DMS153 (cell line): ENCODE measurements around the gene PPM1A.

ENCODE experiments used
- DNase-seq: peaks from one replicate; lab custom pipeline; 2025; lab: John Stamatoyannopoulos, UW

The PPM1A gene

DNA sequence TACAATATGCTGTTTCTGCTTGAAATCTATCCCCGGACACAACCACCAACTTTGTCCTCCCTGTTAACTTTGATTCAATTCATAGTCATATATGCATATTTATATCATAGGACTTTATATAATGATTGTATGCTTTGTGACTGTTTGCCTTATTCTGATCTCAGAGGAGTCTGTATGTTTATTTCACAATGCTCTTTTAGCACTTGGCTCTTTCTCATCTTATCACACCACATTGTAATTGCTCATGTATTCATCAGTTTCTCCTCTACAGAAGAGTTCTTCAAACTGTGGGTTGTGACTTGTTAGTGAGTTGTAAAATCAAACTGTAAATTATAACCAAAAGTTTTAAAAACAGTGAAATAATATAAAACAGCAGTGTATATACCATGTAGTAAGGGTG is 21.7 kb upstream of the PPM1A start:
- DNase-seq, result no peak

- DNase-seq, result no peak
Measured at GRCh38 chr14:60229614-60230013, 19.4 kb upstream of the PPM1A start.

DNA sequence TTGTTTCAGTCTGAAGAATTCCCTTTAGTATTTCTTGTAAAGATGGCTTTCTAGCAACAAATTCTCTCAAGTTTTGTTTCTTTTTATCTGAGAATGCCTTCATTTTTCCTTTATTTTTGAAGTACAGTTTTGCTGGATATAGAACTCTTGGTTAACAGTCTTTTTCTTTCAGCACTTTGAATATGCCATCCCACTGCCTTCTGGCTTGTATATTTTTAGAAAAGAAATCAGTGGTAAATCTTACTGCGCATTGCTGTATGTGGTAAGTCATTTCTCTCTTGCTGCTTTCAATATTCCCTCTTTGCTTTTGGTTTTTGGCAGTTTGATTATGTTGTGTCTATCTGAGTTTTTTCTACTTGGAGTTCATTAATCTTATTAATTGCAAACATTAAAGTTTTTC is 16.8 kb upstream of the PPM1A start:
- no peak for DNase-seq

DNA sequence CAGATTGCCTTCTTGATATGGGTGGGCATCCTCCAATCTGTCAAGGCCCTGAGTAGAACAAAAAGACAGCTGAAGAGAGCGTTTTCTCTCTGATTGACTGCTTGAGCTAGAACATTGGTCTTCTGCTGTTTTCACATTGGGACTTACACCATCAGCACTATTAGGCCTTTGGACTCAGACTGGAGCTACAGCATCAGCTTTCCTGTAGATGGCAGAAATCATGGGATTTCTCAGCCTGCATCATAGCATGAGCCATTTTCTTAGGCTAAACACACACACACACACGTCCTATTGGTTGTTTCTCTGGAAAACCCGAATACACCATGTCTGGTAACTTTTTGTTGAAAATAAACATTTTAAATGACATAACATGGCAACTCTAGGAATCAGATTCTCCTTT is 15.8 kb upstream of the PPM1A start:
- DNase-seq, result no peak

GRCh38 chr14:60233891-60234290 is 15.1 kb upstream of the PPM1A start:
- DNase-seq, result no peak

DNA sequence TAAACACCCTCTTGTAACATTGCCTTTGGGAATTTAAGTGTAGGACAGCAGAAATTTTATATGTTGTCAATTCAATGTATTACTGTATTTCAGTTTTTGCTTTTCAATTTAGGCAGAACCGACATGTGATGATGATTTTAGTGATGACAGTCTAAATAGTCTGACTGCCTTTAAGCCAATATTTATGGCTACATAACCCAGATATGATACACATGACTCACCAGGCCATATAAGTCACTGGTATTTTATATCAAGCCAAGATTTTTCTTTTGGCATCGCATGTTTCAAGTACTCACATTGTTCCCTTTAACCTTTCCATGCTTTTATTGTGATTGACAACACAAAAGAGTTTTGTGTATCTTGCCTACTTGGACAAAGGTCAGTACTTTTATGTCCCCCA is 13.6 kb upstream of the PPM1A start:
- no peak for DNase-seq

DNA sequence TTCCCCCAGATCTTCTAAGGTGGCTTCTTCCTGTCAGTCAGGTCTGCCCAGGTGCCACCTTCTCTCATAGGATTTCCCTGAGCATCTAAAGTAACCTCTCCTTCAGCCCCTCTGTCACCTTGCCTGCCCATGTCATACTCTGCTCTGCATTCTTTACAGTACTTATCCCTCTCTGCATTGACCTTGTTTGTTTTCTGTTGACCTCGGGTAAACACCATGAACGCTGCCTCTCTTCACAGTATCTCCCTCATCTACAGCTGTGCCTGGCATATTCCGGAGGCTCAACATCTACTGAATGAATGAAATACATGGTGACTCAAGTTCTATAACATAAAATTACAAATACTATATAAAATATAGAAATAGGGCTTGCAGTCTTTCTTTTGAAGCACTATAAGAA is 10.1 kb upstream of the PPM1A start:
- no peak for DNase-seq

DNA sequence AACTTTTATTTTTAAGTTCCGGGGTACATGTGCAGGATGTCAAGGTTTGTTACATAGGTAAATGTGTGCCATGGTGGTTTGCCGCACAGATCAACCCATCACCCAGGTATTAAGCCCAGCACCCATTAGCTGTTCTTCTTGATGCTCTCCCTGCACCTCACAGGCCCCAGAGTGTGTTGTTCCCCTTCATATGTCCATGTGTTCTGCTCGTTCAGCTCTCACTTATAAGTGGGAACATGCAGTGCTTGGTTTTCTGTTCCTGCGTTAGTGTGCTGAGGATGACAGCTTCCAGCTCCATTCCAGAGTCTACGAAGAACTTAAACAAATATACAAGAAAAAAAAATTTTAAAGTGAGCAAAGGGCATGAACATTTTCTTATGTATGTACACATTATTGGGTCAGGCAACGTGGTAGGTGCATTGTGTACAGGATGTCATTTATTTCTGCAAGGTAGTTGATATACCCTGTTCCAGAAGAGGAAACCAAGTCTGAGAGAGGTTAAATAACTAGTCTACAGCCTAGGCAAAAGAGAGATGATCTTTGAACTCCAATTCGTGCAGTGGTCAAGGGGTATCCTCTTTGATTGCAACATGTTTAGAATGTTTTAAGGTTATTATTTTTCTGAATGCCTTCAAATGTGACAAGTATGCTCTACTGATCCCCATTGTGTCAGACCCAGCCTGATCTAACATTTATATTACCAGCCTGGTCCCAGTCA is 8.7 kb upstream of the PPM1A start:
- no peak for DNase-seq

DNA sequence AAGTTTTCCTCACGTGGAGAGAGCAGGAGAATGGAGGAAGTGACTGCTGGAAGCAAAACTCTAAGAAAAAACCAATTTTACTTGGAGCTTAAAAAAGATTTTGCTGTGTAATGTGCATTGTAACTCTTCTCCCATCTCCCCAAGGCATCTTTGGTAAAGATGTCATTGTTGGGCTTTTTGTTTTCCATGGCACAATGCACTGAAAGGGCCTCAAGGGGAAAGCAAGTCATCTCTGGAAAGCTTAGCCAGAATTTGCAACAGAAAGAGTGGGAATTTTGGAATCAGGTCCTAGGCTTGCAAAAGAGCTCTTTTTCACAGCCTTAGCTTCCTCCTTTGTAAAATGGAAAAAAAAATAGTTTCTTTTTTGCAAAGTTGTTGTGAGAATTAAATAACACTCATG is 7.9 kb upstream of the PPM1A start:
- DNase-seq, result no peak

- no peak for DNase-seq
Measured at GRCh38 chr14:60242429-60242828, 6.6 kb upstream of the PPM1A start.

- DNase-seq, result no peak
Measured at GRCh38 chr14:60245380-60246177, 3.4 kb upstream of the PPM1A start.

DNA sequence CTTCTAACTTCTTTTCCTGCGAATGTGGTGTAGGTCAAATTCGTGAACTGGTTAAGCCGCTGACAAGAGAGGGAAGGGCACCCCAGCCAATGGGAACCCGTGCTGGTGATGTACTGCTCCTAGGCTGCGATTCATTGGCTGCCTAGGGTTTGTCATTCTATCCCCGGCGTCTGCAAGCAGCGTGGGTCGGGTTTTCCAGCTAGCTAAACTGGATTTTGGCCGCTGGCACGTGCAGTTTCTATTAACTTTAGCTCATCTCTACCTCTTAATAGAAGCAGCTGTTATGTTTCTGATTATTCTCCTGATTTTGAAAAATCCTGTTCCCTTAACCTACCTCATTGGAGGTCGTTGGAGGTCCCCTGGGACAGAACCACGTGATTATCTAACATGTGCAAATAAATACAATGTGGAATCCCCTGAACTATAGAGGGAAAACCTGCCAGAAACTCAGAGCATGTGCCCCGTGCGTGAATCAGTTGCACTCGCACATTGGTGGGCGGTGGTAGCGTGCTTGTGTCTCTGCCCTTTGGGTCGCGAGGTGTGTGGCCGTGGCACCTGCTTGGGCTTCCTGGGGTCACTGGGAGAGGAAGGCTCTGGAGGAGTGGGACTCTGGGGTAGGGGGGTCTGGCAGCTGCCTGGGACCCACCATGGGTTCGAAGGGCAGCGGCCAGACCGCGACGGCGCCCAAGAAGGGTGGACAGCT is 876 bp upstream of the PPM1A start:
- peak; percentile 81 for DNase-seq

GRCh38 chr14:60249321-60250256 is 568 bp downstream of the PPM1A start:
- peak; percentile 44 for DNase-seq

GRCh38 chr14:60250257-60251035 is 1.4 kb downstream of the PPM1A start:
- no peak for DNase-seq

DNA sequence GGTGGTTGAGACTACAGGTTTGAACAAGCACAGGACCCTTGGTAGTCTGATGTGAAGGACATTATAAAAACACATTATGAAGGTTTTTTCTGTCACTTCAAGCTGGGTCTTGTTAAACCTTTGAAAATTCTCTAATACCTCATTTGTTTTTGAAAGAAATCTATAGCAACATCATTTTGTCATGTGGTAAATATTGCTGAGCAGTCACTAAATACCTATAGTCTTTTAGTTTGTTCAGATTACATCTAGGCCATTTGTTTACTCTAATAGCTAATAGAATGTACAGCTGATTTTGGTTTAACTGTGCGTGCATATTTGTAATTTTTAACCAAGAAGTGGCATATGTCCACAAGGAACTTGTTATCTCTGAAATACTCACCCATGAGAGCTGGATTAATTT is 2.9 kb downstream of the PPM1A start:
- no peak for DNase-seq

GRCh38 chr14:60252630-60253029 is 3.6 kb downstream of the PPM1A start:
- no peak for DNase-seq

- no peak for DNase-seq
Measured at GRCh38 chr14:60253649-60254048, 4.6 kb downstream of the PPM1A start.

DNA sequence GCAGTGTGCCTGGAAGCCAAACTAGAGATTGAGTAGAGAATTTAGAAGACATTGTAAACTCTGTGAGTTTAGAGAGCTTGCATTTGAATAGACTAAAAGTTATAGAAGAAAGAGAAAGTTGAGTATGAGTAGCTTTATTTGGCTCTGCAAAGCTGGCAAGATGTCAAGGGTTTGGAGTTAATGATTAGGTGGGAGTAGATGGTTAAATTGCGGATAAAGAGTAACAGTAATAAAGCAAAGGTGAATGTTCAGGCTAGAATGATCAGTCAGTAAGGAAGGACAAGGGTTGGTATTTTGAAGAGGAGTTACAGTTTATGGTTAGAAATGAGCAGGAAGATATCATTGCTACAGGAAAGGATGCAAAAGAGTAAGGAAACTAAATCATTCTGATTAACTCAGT is 5.2 kb downstream of the PPM1A start:
- DNase-seq, result no peak

DNA sequence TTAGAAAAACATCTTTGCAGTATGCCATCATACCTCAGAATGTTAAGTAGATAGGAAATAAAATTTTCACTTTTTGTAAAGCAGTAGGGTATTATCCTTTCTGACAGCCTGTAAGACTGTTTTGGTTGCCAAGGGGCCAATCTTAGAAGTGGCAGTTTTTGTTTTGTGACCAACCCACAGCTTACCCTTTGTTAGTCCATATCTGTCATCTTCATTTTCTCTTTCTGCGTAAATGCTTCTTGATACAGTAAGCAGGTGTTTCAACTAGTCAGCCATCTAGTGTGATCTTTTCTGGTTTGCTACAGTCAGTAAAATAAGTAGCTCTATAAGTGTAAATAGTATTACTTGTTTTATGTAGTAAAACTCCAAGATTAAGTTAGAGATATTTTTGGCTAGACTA is 8.8 kb downstream of the PPM1A start:
- DNase-seq, result no peak

DNA sequence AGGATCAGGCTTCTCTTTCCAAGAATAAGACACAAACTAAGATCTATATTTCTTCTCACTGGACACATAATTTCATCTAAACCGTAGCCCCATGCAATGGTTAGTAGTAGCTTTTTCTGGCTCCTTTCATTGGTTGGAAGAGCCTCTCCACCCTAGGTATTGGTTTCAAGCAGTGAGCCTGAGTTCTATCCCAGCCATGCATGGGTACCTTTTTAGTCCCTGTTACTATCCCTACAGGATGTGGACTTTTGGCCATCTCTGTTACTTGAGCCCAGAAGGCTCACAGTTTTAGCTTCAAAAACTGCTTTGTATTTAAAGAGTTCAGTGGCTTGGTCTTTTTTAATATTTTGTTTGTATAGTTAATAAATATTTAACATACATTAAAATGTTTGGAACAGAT is 16.1 kb downstream of the PPM1A start:
- no peak for DNase-seq
